GM12891 (cell line): ENCODE results near the gene AKAP3.
A peak's percentile ranks its signal among the peaks of the same experiment; 100 is the strongest.

Experiments
- POLR2A ChIP-seq: IDR thresholded peaks from 2 replicates; pipeline ENCODE4 v1.6.1; 2011; ENCODE audit warnings: low read depth, low read length, control low read depth
- POLR2AphosphoS5 ChIP-seq: IDR thresholded peaks from 2 replicates; pipeline ENCODE4 v1.6.1; 2011; ENCODE audit warnings: low read depth, low read length, control low read depth
- SPI1 ChIP-seq: IDR thresholded peaks from 2 replicates; pipeline ENCODE4 v1.6.1; 2011; ENCODE audit warnings: low read depth, low read length, control low read depth
- TAF1 ChIP-seq: IDR thresholded peaks from 2 replicates; pipeline ENCODE4 v1.6.1; 2011; ENCODE audit warnings: low read depth, low read length, control low read depth

DNA sequence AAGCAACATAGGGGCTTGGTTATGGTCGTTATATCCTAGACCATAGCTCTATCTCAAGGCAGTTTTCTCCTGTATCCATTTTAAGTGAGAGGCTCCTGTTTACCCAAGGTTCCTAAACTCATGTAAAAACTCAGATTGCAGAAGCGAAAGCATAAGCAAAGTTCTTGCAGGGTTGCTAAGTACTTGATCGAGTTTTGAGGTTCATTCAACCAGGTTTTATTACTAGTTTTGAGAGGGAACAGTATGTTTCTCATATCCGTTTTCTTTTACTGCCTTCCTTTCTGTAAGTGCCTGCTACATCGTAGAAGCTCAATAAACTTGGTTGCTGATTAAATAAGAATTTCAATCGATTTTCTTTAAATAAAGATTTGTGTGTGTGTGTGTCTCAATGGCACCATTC lies 5.1 kb downstream of the AKAP3 start:
- TF ChIP-seq SPI1 (peak; percentile 88), POLR2A (no peak), TAF1 (no peak), POLR2AphosphoS5 (no peak)
